ENCODE data around the gene MEF2C.

The MEF2C gene

GRCh38 chr5:88734983-88735382 is 148.0 kb downstream of the MEF2C start:
- Histone ChIP-seq H3K9me3 (ENCODE audit: control insufficient read depth, insufficient read depth, low read length) (no peaks in the 10 kb centered on the region), H3K4me3 (ENCODE audit: low read depth, low read length) (no peak overlapping the region), H3K4me1 (ENCODE audit: control insufficient read depth, insufficient read depth, low read length) (no peaks in the 10 kb centered on the region), H3K27me3 (ENCODE audit: control insufficient read depth, insufficient read depth, low read length) (no peaks in the 10 kb centered on the region), H3K9ac (ENCODE audit: low read depth, low read length) (no peak overlapping the region), H3K36me3 (ENCODE audit: control insufficient read depth, insufficient read depth, low read length) (no peaks in the 10 kb centered on the region)

GRCh38 chr5:88734191-88734640 is 148.8 kb downstream of the MEF2C start:
- no peaks in the 10 kb centered on the region for H3K36me3 ChIP-seq (ENCODE audit: control insufficient read depth, insufficient read depth, low read length)
- H3K27me3 ChIP-seq (ENCODE audit: control insufficient read depth, insufficient read depth, low read length), result no peaks in the 10 kb centered on the region
- H3K4me3 ChIP-seq (ENCODE audit: low read depth, low read length), result no peak overlapping the region
- no peaks in the 10 kb centered on the region for H3K4me1 ChIP-seq (ENCODE audit: control insufficient read depth, insufficient read depth, low read length)
- H3K9me3 ChIP-seq (ENCODE audit: control insufficient read depth, insufficient read depth, low read length), result no peaks in the 10 kb centered on the region
- H3K9ac ChIP-seq (ENCODE audit: low read depth, low read length), result no peak overlapping the region

DNA sequence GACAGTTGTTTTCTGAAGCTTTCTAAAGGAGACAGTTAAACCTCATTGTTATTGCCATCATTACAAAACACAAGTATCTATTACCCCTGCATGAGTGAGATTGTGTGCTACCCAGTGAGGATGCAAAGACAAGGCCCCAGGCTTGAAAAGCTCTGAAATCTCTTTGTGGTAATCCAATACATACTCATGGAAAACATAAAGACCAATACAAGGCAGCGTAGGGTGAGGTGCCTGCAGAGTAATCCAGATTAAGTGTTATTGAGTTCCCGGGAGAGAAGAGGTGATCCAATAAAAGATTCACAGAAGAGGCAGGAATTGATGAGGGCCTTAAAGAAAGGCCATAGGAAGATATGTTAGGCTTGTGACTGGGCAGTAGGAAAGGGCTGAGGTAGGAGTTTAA is 150.1 kb downstream of the MEF2C start:
- Histone ChIP-seq H3K36me3 (ENCODE audit: control insufficient read depth, insufficient read depth, low read length) (no peaks in the 10 kb centered on the region), H3K4me3 (ENCODE audit: low read depth, low read length) (no peak overlapping the region), H3K4me1 (ENCODE audit: control insufficient read depth, insufficient read depth, low read length) (no peaks in the 10 kb centered on the region), H3K27me3 (ENCODE audit: control insufficient read depth, insufficient read depth, low read length) (no peaks in the 10 kb centered on the region), H3K9me3 (ENCODE audit: control insufficient read depth, insufficient read depth, low read length) (no peaks in the 10 kb centered on the region), H3K9ac (ENCODE audit: low read depth, low read length) (no peak overlapping the region)

DNA sequence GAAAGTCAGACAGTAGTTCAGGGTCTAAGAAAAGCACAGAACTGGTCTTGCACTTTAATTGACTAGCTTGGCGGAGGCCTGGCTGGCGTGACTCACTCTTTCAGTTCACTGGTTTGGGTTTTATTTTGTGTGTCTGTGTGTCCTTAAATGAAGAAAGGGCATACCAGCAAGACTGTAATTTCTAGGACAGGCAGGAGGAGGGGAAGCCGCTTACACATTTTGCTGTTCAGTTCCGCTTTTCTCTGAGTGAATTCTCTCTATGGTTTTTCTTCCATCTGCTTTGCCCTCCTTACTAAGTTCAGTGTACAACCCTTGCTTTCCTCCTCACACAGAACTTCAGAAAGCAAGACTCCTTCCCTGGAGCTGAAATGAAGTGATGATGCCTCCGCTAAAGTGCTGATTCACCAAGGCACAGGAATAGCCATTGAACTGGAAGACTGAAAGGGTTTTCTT is 150.8 kb downstream of the MEF2C start:
- Histone ChIP-seq H3K4me1 (ENCODE audit: control insufficient read depth, insufficient read depth, low read length) (no peaks in the 10 kb centered on the region), H3K36me3 (ENCODE audit: control insufficient read depth, insufficient read depth, low read length) (no peaks in the 10 kb centered on the region), H3K9ac (ENCODE audit: low read depth, low read length) (no peak overlapping the region)

DNA sequence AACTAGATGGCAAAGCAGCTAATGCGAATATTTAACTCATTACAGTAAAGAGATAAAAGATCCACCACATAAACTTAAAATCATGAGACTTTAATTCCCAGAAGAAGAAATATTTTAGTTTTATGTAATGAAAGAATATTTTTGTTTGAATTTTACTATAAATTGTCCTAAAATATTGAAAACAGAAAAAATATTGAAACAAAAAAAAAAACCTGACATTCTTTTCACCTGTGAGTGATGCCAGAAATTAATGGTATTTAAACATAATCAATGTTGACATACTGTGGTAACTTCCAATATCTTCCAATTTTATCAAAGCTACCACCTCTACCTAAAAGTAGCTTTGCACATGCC is 153.2 kb downstream of the MEF2C start:
- H3K9ac ChIP-seq (ENCODE audit: low read depth, low read length), result no peak overlapping the region
- no peaks in the 10 kb centered on the region for H3K4me1 ChIP-seq (ENCODE audit: control insufficient read depth, insufficient read depth, low read length)
- no peak overlapping the region for H3K4me3 ChIP-seq (ENCODE audit: low read depth, low read length)
- H3K27me3 ChIP-seq (ENCODE audit: control insufficient read depth, insufficient read depth, low read length), result no peaks in the 10 kb centered on the region
- no peaks in the 10 kb centered on the region for H3K36me3 ChIP-seq (ENCODE audit: control insufficient read depth, insufficient read depth, low read length)
- no peaks in the 10 kb centered on the region for H3K9me3 ChIP-seq (ENCODE audit: control insufficient read depth, insufficient read depth, low read length)

More for the DNA sequence above, 150.8 kb downstream of the MEF2C start:
- Histone ChIP-seq H3K9me3 (ENCODE audit: control insufficient read depth, insufficient read depth, low read length) (no peaks in the 10 kb centered on the region), H3K4me3 (ENCODE audit: low read depth, low read length) (no peak overlapping the region), H3K27me3 (ENCODE audit: control insufficient read depth, insufficient read depth, low read length) (no peaks in the 10 kb centered on the region)

GRCh38 chr5:88729084-88729828 is 153.7 kb downstream of the MEF2C start:
- no peaks in the 10 kb centered on the region for H3K9me3 ChIP-seq (ENCODE audit: control insufficient read depth, insufficient read depth, low read length)
- no peaks in the 10 kb centered on the region for H3K27me3 ChIP-seq (ENCODE audit: control insufficient read depth, insufficient read depth, low read length)
- H3K9ac ChIP-seq (ENCODE audit: low read depth, low read length), result no peak overlapping the region
- H3K4me3 ChIP-seq (ENCODE audit: low read depth, low read length), result no peak overlapping the region
- no peaks in the 10 kb centered on the region for H3K4me1 ChIP-seq (ENCODE audit: control insufficient read depth, insufficient read depth, low read length)
- no peaks in the 10 kb centered on the region for H3K36me3 ChIP-seq (ENCODE audit: control insufficient read depth, insufficient read depth, low read length)

GRCh38 chr5:88727705-88728313 is 155.2 kb downstream of the MEF2C start:
- Histone ChIP-seq H3K27me3 (ENCODE audit: control insufficient read depth, insufficient read depth, low read length) (peaks cover 12% of the 10 kb centered on the region), H3K36me3 (ENCODE audit: control insufficient read depth, insufficient read depth, low read length) (no peaks in the 10 kb centered on the region), H3K9me3 (ENCODE audit: control insufficient read depth, insufficient read depth, low read length) (no peaks in the 10 kb centered on the region)

GRCh38 chr5:88725454-88725853 is 157.5 kb downstream of the MEF2C start:
- no peak overlapping the region for H3K4me3 ChIP-seq (ENCODE audit: low read depth, low read length)
- no peaks in the 10 kb centered on the region for H3K9me3 ChIP-seq (ENCODE audit: control insufficient read depth, insufficient read depth, low read length)
- H3K9ac ChIP-seq (ENCODE audit: low read depth, low read length), result no peak overlapping the region
- H3K27me3 ChIP-seq (ENCODE audit: control insufficient read depth, insufficient read depth, low read length), result peaks cover 20% of the 10 kb centered on the region
- peaks cover 3% of the 10 kb centered on the region for H3K4me1 ChIP-seq (ENCODE audit: control insufficient read depth, insufficient read depth, low read length)
- H3K36me3 ChIP-seq (ENCODE audit: control insufficient read depth, insufficient read depth, low read length), result no peaks in the 10 kb centered on the region

More at GRCh38 chr5:88727705-88728313, 155.2 kb downstream of the MEF2C start:
- Histone ChIP-seq H3K9ac (ENCODE audit: low read depth, low read length) (no peak overlapping the region), H3K4me3 (ENCODE audit: low read depth, low read length) (no peak overlapping the region), H3K4me1 (ENCODE audit: control insufficient read depth, insufficient read depth, low read length) (no peaks in the 10 kb centered on the region)

DNA sequence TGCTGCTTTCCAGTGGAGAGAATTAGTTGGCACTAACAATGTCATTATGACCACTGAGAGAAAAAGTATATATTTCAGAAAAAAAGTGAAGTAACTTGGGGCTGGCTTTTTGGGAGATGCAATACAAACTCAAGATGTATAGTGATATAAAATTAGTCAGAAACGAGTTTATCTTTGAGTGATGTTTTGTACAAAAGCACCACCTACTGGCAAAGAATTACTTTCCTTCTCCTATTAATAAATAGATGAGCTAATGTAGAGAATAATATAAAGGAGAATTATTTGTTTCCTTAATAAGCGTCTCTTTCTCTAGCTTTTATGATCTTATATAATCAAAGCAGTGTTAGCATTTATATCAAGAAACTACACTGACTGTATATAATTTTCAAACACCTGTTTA is 158.8 kb downstream of the MEF2C start:
- Histone ChIP-seq H3K27me3 (ENCODE audit: control insufficient read depth, insufficient read depth, low read length) (peaks cover 20% of the 10 kb centered on the region), H3K4me1 (ENCODE audit: control insufficient read depth, insufficient read depth, low read length) (peaks cover 3% of the 10 kb centered on the region), H3K4me3 (ENCODE audit: low read depth, low read length) (no peak overlapping the region)

GRCh38 chr5:88722546-88723073 is 160.4 kb downstream of the MEF2C start:
- Histone ChIP-seq H3K27me3 (ENCODE audit: control insufficient read depth, insufficient read depth, low read length) (peaks cover 20% of the 10 kb centered on the region), H3K36me3 (ENCODE audit: control insufficient read depth, insufficient read depth, low read length) (no peaks in the 10 kb centered on the region), H3K9ac (ENCODE audit: low read depth, low read length) (no peak overlapping the region), H3K9me3 (ENCODE audit: control insufficient read depth, insufficient read depth, low read length) (no peaks in the 10 kb centered on the region), H3K4me1 (ENCODE audit: control insufficient read depth, insufficient read depth, low read length) (peaks cover 3% of the 10 kb centered on the region), H3K4me3 (ENCODE audit: low read depth, low read length) (peak overlapping the region; percentile 37)

More for the DNA sequence above, 158.8 kb downstream of the MEF2C start:
- H3K36me3 ChIP-seq (ENCODE audit: control insufficient read depth, insufficient read depth, low read length), result no peaks in the 10 kb centered on the region
- H3K9me3 ChIP-seq (ENCODE audit: control insufficient read depth, insufficient read depth, low read length), result no peaks in the 10 kb centered on the region
- H3K9ac ChIP-seq (ENCODE audit: low read depth, low read length), result no peak overlapping the region

DNA sequence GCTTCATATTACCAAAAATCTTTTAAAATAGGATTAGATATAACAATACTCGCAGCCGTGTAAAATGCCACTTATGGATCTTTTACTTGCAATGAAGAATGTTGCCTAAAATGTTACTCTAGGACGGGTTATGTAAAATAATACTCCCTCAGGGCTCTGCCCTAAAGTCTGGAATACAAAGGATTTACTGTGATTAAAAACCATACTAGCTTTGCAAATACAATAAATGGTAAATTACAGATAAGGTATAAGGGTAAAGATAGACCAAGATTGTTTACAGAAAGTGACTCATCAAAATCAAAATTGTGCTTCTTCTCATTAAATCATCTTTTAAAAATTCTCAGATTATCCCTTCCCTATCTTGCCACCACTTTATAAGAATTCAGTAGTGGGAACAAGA is 163.6 kb downstream of the MEF2C start:
- no peak overlapping the region for H3K9ac ChIP-seq (ENCODE audit: low read depth, low read length)
- peaks cover 3% of the 10 kb centered on the region for H3K4me1 ChIP-seq (ENCODE audit: control insufficient read depth, insufficient read depth, low read length)
- H3K36me3 ChIP-seq (ENCODE audit: control insufficient read depth, insufficient read depth, low read length), result no peaks in the 10 kb centered on the region
- H3K27me3 ChIP-seq (ENCODE audit: control insufficient read depth, insufficient read depth, low read length), result peaks cover 20% of the 10 kb centered on the region
- no peak overlapping the region for H3K4me3 ChIP-seq (ENCODE audit: low read depth, low read length)
- no peaks in the 10 kb centered on the region for H3K9me3 ChIP-seq (ENCODE audit: control insufficient read depth, insufficient read depth, low read length)

GRCh38 chr5:88718736-88719135 is 164.2 kb downstream of the MEF2C start:
- Histone ChIP-seq H3K9me3 (ENCODE audit: control insufficient read depth, insufficient read depth, low read length) (no peaks in the 10 kb centered on the region), H3K9ac (ENCODE audit: low read depth, low read length) (no peak overlapping the region), H3K4me3 (ENCODE audit: low read depth, low read length) (no peak overlapping the region), H3K27me3 (ENCODE audit: control insufficient read depth, insufficient read depth, low read length) (peaks cover 17% of the 10 kb centered on the region), H3K4me1 (ENCODE audit: control insufficient read depth, insufficient read depth, low read length) (peaks cover 3% of the 10 kb centered on the region), H3K36me3 (ENCODE audit: control insufficient read depth, insufficient read depth, low read length) (no peaks in the 10 kb centered on the region)
